CD4-positive, alpha-beta T cell treated with Interleukin-15 for 4 hours (primary cell): ENCODE data around the gene ZMAT5.

ENCODE experiments used
- DNase-seq: peaks from one replicate; pipeline ENCODE4 v3.0.0-alpha.2; 2020; ENCODE audit warnings: low spot score

Gene ZMAT5

DNA sequence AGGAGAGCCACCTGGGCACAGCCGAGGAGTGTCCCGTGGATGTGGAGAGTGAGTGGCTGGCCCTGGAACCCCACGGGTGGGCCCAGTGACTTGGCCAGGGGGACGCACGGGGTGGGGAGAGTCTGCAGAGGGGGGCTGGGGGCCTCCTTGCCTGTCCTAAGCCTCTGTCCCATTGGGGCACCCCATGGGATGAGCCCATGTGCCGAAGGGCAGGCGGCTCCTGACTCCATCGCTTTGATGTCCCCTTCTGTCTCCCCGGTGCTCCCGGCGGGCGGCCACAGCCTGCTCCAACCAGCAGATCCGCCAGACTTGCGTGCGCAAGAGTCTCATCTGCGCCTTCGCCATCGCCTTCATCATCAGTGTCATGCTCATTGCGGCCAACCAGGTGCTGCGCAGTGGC, 37.6 kb downstream of the ZMAT5 start:
- DNase-seq, result no peak

DNA sequence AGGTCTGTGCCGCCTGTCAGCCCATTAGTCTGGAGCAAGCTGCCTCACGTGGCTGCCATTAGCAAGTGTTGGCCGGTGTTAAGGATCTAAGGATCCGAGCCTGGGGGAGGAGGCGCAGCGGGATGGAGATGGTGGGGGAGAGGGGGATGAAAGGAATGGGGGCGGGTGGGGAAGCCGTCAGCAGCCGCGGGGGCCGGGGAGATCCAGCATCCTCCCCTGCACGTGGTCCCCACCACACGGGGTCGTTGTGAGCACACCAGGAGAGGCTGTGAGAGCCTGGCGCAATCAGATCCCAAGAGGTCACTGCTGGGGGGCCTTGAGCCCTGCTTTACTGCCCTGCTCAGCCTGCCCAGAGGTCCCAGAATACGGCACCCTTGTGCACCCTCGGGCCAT, 39.7 kb downstream of the ZMAT5 start:
- DNase-seq, result no peak

DNA sequence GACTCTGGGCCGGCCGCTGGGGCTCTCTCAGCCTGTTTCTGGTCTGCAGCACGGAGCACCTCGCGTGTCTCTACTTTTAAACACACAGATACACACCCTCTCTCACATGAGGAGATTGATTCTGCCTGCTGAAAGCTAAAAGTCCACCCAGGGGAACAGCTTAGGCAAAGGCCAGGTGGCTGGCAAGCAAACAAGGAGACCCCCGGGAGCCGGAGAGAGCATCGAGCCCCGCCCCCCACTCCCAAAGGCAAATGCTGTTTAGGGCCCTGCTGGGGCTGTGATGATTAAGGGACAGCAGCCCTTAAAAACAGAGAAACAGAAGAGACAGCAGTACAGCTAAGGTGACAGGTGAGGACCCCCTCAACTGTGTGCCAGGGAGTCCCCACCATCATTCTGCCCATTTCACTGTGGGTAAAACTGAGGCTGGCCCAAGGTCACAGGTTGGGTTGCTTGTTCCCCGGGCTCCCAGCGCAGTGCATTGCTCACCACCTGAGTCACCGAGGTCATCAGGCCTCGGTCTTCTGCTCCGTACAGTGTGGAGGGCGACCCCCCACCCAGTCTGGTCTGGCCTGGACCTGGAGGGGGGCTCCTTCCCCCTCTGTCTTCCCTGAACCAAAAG, 40.2 kb downstream of the ZMAT5 start:
- DNase-seq, result no peak

DNA sequence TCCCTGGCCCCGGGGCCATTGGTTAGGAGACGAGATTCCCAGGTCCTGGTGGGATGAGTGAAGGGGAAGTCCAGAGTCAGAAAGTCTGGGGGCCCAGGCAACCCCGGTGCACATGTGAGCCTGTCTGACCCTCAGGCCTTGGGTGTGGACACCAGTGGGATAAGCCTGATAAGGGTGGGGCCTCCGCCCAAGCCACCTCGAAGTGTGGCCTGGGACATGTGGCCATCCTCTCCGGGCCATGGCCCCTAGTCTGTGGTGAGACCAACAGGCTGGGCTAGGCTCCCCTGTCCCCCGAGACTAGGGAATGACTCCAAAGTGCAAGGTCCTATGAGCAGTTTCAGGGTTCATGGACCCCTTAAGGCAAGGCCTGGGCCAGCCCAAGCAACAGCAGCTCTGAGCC, 40.7 kb downstream of the ZMAT5 start:
- DNase-seq, result no peak

DNA sequence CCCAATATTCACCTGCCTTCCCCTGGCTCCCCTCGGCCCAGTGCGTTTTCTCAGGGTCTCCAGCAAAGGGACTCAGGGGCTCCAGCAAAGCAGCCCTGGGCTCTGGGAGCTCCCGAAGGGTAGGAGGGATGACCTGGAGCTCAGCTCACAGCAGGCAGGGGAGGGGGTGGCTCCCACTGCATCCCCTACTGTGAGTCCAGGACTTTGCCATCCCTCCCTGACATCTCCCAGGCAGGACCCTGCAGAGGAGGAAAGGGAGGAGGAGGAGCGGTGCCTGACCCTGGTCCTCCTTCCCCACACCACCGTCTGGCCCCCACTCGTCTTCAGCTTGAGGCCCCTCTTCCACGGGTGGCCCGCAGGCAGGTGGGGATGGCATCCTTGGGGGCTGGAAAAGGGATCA, 42.0 kb downstream of the ZMAT5 start:
- DNase-seq, result no peak

DNA sequence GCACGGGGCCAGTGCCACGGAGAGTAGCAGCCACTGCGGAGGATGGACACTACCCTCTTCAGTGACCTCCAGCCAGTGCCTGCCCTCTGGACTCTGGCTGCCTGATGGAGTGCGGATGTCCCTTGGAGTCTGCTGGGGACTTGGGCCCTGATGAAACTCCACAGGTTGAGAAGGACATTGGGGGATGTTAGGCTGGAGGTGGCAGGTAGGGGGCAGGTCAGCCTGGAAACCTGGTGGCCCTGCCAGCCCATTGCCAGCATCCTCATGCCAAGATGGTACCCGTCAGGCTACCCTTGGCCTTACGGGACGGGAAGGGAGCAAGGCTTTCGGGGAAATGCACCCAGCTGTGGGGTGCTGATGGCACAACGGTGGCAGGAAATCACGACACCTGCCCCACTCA, 43.0 kb downstream of the ZMAT5 start:
- no peak for DNase-seq

DNA sequence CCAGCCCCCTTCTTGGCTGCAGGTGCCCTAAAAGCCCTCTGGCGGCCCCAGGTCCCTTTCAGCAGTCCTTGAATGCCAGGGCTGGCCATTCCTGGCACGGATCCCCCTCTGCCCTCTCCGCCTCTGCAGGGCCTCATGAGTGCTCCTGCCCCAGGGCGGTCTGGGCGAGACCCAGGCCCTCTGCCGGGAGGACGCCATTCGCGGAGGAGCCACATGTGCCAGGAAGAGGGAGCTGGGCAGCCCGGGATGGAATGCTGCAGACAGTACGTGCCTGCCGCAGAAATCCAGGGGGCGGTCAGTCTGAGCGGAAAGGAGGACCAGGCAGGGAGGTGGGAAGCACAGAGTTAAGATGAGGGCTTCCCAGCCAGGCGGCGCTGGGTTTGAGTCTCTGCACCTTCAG, 44.2 kb downstream of the ZMAT5 start:
- DNase-seq, result no peak

DNA sequence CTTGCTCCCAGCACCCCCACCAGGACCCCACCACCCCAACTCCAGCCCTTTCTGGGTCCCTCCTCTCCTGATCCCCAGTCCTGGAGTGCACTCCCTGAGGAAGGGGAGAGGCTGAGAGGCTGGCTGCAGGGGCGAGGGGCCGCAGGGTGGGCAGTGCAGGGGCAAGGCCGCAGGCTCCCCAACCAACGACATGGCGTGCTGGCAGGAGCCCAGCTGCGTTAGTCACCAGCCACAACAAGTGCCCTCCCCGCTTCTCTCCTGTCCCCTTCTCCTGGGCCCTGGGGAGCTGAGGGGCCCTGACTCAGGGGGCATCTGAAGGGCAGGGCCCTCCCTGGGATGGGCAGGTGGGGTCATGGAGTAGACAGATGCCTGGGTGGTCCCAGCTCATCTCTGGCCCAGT, 44.7 kb downstream of the ZMAT5 start:
- no peak for DNase-seq

DNA sequence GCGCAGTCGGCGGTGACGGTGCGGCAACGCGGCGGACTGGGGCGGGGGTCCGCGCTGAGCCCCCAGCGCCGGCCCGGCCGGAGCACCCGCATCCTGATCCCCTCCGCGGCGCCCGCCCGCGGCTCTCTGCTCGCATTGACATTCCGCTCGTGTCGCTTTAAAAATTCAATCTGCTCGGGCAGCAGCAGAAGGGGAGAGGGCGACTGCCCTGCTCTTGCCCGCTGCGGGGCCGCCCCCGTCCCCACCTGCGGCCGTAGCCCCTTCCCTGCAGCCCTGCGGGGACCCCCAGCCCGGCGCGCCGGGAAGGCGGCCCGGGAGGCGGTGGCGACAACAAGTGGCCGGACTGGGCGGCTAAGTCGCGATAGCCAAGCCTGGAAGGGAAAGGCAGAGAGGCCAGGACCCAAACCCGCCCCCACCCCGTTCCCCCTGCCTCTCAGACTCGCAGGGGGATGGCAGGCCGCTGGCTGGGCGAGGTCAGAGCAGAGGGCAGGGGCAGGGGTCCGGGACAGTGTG, 45.9 kb downstream of the ZMAT5 start:
- DNase-seq, result no peak

DNA sequence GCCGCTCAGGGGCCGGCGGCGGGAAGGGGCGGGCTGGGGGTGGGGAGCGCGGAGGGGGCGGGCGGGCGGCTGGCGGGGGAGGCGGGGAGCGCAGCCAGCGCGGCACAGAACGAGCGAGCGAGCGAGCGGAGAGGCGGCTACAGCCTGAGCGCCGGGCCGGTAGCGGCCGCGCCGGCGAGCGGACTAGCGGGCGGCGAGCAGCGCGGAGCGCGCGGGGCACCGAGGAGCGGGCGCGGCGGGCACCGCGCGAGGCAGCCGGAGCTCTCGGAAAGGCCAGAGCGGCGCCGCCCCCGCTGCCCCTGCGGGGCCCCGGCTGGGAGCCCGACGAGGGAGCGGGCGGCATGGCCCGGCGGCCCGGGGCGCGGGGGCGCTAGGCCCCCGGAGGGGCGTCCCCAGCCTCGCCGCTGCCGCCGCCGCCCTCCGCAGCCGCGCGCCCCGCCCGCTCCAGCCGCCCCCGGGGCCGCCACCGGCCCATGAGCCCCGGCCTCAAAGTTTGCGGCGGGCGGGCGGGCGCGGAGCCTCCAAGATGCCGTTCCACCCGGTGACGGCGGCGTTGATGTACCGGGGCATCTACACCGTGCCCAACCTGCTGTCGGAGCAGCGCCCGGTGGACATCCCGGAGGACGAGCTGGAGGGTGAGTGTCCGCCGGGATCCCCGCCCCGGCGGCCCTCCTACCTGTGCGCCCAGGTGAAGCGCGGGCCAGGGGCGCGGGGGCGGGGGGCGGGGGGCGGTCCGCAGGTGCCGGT, 46.7 kb downstream of the ZMAT5 start, which contains the start of gene CABP7:
CABP7 (plus strand) TSS at position 105 of the 747 bp plus-strand sequence; CDS start at position 527, 422 bp downstream.
- DNase-seq, result no peak

DNA sequence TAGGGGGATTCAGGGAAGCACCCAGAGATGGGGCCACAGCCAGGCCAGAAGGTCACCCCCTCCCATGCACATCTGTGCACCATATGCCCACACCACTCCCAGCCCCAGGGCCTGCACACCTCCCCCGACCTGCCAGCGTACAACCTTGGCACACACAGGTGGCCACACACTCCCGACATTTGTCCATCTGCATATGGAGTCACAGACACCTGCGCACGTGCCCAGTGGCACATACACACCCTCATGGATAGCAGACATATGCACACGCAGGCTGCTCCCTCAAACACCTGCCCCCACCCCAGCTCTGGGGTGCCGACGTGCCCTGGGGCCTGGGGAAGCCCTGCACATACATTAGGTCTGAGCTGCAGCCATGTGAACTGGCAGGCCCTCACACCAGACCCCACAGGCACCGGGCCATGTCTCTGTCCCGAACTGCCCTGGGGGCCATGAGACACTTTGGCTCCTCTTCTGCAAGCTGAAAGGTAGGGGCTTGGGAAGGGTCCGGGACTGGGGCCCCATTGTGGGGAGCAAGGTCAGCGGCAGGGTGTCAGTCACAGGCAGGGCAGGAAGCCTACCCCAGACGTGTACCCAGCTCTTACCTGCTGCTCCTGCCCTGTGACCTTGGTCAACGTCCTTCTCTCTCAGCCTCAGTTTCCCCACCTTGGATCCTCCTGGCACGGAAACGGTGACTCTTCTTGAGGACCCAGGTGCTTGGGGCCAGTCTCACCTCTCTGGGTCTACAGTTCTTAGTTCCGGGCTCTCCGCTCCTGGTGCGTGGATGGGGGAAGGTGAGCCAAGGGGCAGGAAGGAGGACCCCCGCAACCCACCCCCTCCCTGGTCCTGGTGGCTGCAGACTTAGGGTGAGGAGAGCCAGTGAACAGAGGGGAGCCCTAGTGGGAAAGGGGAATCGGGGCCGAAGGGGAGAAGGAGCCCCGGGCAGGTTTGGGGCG, 47.6 kb downstream of the ZMAT5 start:
- no peak for DNase-seq

DNA sequence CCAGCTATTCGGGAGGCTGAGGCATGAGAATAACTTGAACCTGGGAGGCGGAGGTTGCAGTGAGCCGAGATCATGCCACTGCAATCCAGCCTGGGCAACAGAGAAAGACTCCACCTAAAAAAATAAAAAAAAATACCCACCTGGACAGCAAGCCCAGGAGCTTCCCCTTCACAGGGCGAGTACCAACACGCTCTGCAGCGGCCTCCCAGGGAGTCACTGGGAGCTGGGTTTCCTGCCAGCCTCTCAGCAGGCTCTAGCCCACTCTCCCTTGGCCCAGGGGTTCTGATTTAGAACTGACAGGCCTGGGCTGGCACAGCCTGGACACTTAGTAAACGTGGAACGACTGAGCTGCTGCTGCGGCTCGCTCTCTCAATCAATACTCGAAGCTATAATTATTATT, 49.0 kb downstream of the ZMAT5 start:
- no peak for DNase-seq

DNA sequence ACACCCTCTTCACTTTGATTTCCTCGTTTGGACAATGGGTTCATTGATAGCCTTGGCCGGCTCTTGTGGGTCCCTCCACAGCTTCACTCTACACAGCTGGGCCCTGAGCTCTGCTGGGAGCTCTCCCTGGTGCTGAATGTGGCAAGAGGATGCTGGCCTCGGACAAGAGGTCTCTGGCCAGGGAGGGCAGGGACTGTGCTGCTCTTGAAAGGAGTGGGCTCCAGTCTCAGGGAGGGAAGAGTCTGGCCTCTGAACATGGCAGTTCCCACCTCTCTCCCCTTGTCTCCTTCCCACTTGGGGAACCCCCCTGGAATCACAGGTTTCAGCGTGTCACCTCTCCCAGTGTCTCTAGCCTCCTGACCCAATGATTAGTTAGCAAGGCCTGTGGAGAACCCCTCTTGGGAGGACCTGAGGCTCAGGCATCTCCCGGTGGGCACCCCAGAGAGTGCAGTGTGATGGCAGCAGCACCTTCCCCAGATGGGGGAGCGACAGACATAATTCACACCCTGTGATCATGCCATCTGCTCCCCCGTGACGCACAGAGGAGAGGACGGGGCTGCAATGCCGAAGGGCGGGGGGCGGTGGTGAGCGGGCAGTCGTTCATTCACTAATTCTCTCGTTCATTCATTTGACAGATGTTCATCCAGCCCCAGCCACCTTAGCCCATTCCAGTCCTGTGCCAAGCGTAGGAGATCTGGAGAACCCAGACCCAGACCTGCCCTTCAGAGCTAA, 49.8 kb downstream of the ZMAT5 start:
- DNase-seq, result peak; percentile 4

DNA sequence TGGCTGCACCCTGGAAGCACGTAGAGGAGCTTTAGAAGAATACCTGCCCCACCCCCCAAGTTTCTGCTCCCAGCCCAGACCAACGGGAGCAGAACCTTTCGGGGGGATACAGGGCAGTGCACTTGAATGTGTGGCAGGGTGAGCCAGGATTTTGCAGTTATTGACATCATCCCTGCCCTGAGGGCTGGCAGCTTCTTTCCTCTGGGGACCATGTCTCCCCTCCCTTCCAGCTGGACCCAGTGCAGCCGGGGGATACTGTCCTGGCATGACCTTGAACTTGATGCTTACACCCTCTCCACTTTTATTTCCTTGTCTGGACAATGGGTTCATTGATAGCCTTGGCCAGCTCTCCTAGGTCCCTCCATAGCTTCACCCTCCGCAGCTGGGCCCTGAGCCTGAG, 51.1 kb downstream of the ZMAT5 start:
- DNase-seq, result no peak

DNA sequence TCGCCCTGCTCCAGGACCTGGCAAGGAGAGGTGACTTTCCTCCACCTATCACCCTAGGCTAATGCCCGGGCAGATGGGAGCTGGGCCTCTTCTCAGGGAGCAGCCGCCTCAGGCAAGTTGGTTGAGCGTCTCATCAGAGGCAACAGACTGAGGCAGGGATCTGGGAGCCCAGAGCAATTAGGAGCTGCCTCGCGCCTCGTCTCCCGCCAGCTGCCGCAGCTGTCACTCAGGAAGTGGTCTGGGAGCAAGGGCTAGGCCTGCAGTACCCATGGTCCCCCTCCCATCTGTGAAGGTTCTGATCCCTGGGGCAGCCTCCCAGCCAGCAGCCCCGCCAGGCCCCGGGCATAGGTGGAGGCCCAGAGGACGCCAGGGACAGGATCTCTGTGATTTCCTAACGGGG, 51.6 kb downstream of the ZMAT5 start:
- no peak for DNase-seq

DNA sequence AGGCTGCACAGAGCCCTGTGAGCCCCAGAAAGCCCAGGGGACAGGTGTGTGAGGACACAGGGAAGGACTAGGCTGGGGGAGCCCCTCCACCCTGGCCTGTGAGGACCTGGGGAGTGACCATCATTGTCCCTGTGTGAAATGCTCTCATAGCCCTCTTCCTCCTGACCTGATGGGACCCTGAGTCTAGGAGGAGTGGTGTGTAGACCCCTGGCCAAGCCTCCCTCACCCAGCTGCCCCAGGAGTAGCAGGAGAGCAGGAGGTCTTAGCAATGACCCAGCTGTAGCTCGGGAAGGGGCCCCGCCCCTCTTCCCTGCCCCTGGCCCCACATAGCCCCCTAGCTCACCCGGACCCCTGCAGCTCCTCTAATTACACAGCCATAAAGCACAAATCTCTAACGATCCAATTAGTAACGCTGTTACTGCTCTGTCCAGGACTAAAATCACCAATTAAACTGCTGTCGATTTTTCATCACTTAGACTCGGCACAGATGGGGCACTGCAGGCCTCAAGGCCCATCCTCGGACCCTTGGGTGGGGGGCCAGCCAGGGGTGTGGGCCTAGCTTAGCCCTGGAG, 53.6 kb downstream of the ZMAT5 start:
- no peak for DNase-seq

DNA sequence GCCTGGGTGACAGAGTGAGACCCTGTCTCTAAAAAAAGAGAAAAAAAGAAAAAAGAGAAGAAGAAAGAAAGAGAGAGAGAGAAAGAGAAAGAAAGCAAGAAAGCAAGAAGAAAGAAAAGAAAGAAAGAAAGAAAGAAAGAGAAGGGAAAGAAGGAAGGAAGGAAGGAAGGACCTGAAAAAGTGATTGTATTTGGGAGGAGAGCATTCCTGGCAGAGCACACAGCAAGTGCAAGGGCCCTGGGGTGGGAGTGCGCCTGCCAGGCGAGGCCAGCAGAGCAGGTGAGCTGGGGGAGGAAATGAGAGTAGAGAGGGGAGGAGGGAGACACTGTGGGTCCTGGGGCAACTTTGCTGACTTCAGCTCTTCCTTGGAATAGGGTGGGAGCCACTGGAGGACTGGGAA, 54.7 kb downstream of the ZMAT5 start:
- DNase-seq, result no peak

DNA sequence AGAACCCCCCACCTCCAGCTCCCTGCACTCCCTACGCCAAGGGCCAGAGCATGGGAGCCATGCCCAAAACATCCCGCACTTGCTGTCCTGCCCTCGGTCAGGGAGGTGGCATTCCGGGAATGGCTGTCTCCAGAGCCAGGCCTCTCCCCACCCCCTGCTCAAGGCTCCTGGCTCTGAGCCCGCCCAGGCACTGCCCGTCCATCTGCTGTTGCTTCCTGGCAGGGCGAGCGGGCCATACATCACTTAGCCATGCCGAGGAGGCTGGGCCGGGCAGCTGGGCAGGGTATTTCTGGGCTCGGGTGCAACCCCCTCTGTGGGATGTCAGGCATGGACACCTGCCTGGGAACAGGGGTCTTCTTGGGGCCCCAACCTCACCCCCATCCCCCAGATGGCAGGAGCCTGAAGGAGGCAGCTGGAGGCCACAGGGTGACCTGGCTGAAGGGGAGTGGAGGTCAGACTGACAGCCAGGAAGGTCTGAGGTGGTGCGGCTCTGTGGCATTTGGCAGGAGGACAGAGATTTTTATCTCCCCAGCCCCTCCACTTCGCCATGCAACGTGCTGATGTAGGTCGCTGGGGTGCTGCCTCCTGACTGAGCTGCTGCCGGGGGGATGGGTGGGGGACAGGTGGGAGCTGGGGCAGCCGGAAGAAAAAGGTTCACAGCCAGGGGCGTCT, 55.7 kb downstream of the ZMAT5 start:
- DNase-seq, result no peak

DNA sequence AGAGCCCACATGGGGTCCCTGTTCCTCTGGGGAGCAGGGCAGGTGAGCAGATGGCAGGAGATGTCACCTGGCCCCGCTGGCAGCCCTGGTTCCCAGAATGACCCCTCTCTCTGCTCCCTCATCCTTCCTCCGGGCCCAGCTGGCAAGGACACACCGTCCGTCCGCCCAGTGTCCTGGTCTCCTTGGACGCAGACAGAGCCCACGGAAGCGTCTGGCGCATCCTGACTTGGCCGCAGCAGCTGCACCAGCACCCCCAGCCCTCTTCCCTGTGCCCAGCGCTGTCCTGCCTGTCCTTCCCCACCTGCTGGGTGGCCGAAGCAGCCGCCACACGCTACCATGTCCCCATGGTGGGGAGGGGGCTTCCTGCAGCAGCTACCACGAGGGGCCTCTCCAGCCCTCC, 56.6 kb downstream of the ZMAT5 start:
- DNase-seq, result no peak

DNA sequence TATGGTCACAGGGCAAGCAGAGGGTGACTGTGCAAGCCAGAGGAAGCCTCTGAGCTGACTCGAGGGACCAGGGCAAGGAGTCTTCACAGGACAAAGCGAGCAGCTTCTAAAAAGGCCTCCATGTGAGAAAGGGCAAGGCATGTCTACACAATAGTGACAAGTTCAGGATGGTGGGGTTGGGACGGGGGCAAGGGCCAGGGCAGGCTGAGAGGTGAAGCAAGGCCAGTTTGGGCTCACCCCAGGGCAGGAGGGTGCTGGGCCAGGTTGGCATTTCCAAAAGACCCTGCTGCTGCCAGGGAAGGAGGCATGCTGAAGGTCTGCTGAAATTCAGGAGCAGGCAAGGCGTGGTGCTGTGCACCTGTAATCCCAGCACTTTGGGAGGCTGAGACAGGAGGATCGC, 59.3 kb downstream of the ZMAT5 start:
- no peak for DNase-seq

DNA sequence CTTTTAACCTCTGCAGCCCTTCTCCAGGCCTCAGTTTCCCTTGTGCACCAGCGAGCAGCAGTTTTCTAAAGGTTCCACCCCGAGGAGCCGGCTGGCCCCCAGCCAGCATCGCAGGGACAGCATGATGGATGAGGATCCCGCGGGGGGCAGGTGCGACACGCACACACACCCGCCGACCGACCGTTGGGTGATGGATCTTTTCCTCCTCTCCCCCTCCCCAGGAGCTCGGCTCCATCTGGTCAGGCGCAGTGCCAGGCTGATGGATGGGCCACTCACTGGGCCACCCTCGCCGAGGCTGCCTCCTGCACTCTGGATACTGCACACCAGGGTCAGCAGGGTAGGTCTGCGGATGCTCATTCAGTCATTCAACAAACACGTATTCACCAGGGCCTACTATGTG, 59.8 kb downstream of the ZMAT5 start:
- DNase-seq, result no peak
